ENCODE data around the gene P4HTM.

Gene P4HTM

GRCh38 chr3:48989796-48990635, at the start of gene P4HTM:
Gene P4HTM, plus strand, starts transcription at chr3:48990241. Its CDS starts 16 bp downstream, at chr3:48990257.
- no peak for DNase-seq

- DNase-seq: no peak
Measured at GRCh38 chr3:48945432-48945831, 44.6 kb upstream of the P4HTM start.

GRCh38 chr3:48945891-48946549, 44.0 kb upstream of the P4HTM start:
- no peak for DNase-seq

- no peak for DNase-seq
Measured at GRCh38 chr3:48949376-48949717, 40.7 kb upstream of the P4HTM start.

GRCh38 chr3:48950051-48950450, 40.0 kb upstream of the P4HTM start:
- DNase-seq: no peak

GRCh38 chr3:48951764-48952163, 38.3 kb upstream of the P4HTM start:
- DNase-seq: no peak

- DNase-seq: no peak
Measured at GRCh38 chr3:48952510-48953118, 37.4 kb upstream of the P4HTM start.

- DNase-seq: no peak
Measured at GRCh38 chr3:48957006-48957705, 32.9 kb upstream of the P4HTM start.

GRCh38 chr3:48960841-48961413, 29.1 kb upstream of the P4HTM start:
- DNase-seq: no peak

- DNase-seq: no peak
Measured at GRCh38 chr3:48962340-48962739, 27.7 kb upstream of the P4HTM start.

- DNase-seq: no peak
Measured at GRCh38 chr3:48962939-48963338, 27.1 kb upstream of the P4HTM start.

- DNase-seq: no peak
Measured at GRCh38 chr3:48963591-48963990, 26.4 kb upstream of the P4HTM start.

GRCh38 chr3:48966367-48966766, 23.7 kb upstream of the P4HTM start:
- DNase-seq: peak; percentile 3

- DNase-seq: no peak
Measured at GRCh38 chr3:48966876-48967361, 23.1 kb upstream of the P4HTM start.

- DNase-seq: no peak
Measured at GRCh38 chr3:48970586-48970985, 19.5 kb upstream of the P4HTM start.

GRCh38 chr3:48974076-48974864, 15.8 kb upstream of the P4HTM start:
- DNase-seq: no peak

- DNase-seq: no peak
Measured at GRCh38 chr3:48979451-48979850, 10.6 kb upstream of the P4HTM start.

GRCh38 chr3:48980295-48980694, 9.7 kb upstream of the P4HTM start:
- DNase-seq: no peak

- DNase-seq: no peak
Measured at GRCh38 chr3:48982016-48982415, 8.0 kb upstream of the P4HTM start.

- no peak for DNase-seq
Measured at GRCh38 chr3:48982686-48983085, 7.4 kb upstream of the P4HTM start.

- DNase-seq: no peak
Measured at GRCh38 chr3:48983096-48983495, 6.9 kb upstream of the P4HTM start.

GRCh38 chr3:48984663-48985062, 5.4 kb upstream of the P4HTM start:
- DNase-seq: no peak

Measured in DMS 273 treated with DMSO at 0.1 percent for 48 hours (cell line).